A549 (cell line): ENCODE data around the gene FNDC10.
"Not testable (repeated sequence)": the region's sequence is repeated elsewhere in the genome, so short reads cannot be mapped to it uniquely, and the experiment has no call there.

Source experiments
- MYC ChIP-seq: IDR thresholded peaks from 2 replicates; pipeline ENCODE4 v1.6.1; 2012; ENCODE audit warnings: mild to moderate bottlenecking, inconsistent platforms, low read length, improper control_type of control experiment, borderline replicate concordance
- POLR2A ChIP-seq: IDR thresholded peaks from 2 replicates; pipeline ENCODE4 v1.6.1; 2012; ENCODE audit warnings: mild to moderate bottlenecking, low read length

GRCh38 chr1:1647567-1648241 is 47.8 kb upstream of the FNDC10 start:
- TF ChIP-seq POLR2A, MYC: not testable (repeated sequence)
